H9 (cell line): ENCODE measurements around the gene NRXN2. TPM values are rescaled to one million over a fixed set of nuclear protein-coding genes. Genes with fewer than 3 reads are reported as not detected.

ENCODE experiments used
- DNase-seq: peaks from one replicate; pipeline ENCODE4 v3.0.0-alpha.2; 2017
- H2AFZ ChIP-seq: one replicate; pipeline ENCODE4 v1.6.1; 2013; ENCODE audit warnings: mild to moderate bottlenecking, low read length, control low read depth, moderate library complexity
- H2AK5ac ChIP-seq: 2 replicates; pipeline ENCODE4 v1.6.1; 2013; ENCODE audit warnings: low read length, control low read depth, mixed read lengths; ENCODE audit not compliant: insufficient read length
- H2BK120ac ChIP-seq: one replicate; pipeline ENCODE4 v1.6.1; 2013; ENCODE audit warnings: low read depth, mild to moderate bottlenecking, low read length, control low read depth, inconsistent platforms; ENCODE audit not compliant: poor library complexity, severe bottlenecking
- H2BK12ac ChIP-seq: 2 replicates; pipeline ENCODE4 v1.6.1; 2013; ENCODE audit warnings: low read length, control low read depth, mixed read lengths, low read depth; ENCODE audit not compliant: insufficient read length
- H2BK15ac ChIP-seq: 2 replicates; pipeline ENCODE4 v1.6.1; 2013; ENCODE audit warnings: low read depth, low read length, control low read depth
- H2BK20ac ChIP-seq: one replicate; pipeline ENCODE4 v1.6.1; 2013; ENCODE audit warnings: low read depth, mild to moderate bottlenecking, low read length, control low read depth, inconsistent platforms; ENCODE audit not compliant: poor library complexity, severe bottlenecking
- H2BK5ac ChIP-seq: 2 replicates; pipeline ENCODE4 v1.6.1; 2013; ENCODE audit warnings: low read length, control low read depth, mixed read lengths; ENCODE audit not compliant: insufficient read length
- H3K14ac ChIP-seq: 2 replicates; pipeline ENCODE4 v1.6.1; 2013; ENCODE audit warnings: low read length, control low read depth; ENCODE audit not compliant: insufficient read depth
- H3K18ac ChIP-seq: 2 replicates; pipeline ENCODE4 v1.6.1; 2013; ENCODE audit warnings: low read depth, mild to moderate bottlenecking, mixed read lengths, low read length, control low read depth; ENCODE audit not compliant: insufficient read length
- H3K23ac ChIP-seq: 2 replicates; pipeline ENCODE4 v1.6.1; 2013; ENCODE audit warnings: low read length, control low read depth, mixed read lengths, low read depth; ENCODE audit not compliant: insufficient read length
- H3K23me2 ChIP-seq: 2 replicates; pipeline ENCODE4 v1.6.1; 2013; ENCODE audit warnings: low read depth, mild to moderate bottlenecking, mixed read lengths, low read length, control low read depth; ENCODE audit not compliant: insufficient read length, poor library complexity, severe bottlenecking
- H3K27ac ChIP-seq: 2 replicates; pipeline ENCODE4 v1.5.1; 2013; ENCODE audit warnings: low read length, control low read depth, mixed read lengths, low read depth; ENCODE audit not compliant: insufficient read length
- H3K27me3 ChIP-seq: 2 replicates; pipeline ENCODE4 v1.6.1; 2013; ENCODE audit warnings: low read length, control low read depth, inconsistent platforms; ENCODE audit not compliant: insufficient read depth
- H3K4ac ChIP-seq: 2 replicates; pipeline ENCODE4 v1.6.1; 2013; ENCODE audit warnings: low read depth, mild to moderate bottlenecking, control low read depth, inconsistent platforms, low read length, moderate library complexity
- H3K4me1 ChIP-seq: 2 replicates; pipeline ENCODE4 v1.6.1; 2013; ENCODE audit warnings: low read length, control low read depth, inconsistent platforms; ENCODE audit not compliant: insufficient read depth
- H3K4me2 ChIP-seq: 2 replicates; pipeline ENCODE4 v1.6.1; 2013; ENCODE audit warnings: low read length, control low read depth, mixed read lengths; ENCODE audit not compliant: insufficient read length, insufficient read depth
- H3K56ac ChIP-seq: 2 replicates; pipeline ENCODE4 v1.6.1; 2013; ENCODE audit warnings: low read depth, mild to moderate bottlenecking, mixed read lengths, low read length, control low read depth; ENCODE audit not compliant: insufficient read length
- H3K79me1 ChIP-seq: 2 replicates; pipeline ENCODE4 v1.6.1; 2013; ENCODE audit warnings: low read depth, mild to moderate bottlenecking, moderate library complexity, low read length, control low read depth, inconsistent platforms; ENCODE audit not compliant: insufficient read depth, poor library complexity, severe bottlenecking
- H3K79me2 ChIP-seq: 2 replicates; pipeline ENCODE4 v1.6.1; 2013; ENCODE audit warnings: low read length, control low read depth, inconsistent platforms; ENCODE audit not compliant: insufficient read depth
- H3K9ac ChIP-seq: 2 replicates; pipeline ENCODE4 v1.6.1; 2013; ENCODE audit warnings: low read length, control low read depth, mixed read lengths; ENCODE audit not compliant: insufficient read length; ENCODE audit errors: extremely low read depth
- H3K9me3 ChIP-seq: one replicate; pipeline ENCODE4 v1.6.1; 2013; ENCODE audit warnings: low read depth, low read length, inconsistent platforms; ENCODE audit not compliant: control insufficient read depth
- H3T11ph ChIP-seq: one replicate; pipeline ENCODE4 v1.6.1; 2013; ENCODE audit warnings: mild to moderate bottlenecking, low read length, control low read depth, inconsistent platforms
- H4K20me1 ChIP-seq: one replicate; pipeline ENCODE4 v1.6.1; 2013; ENCODE audit not compliant: control insufficient read depth, insufficient read length, insufficient read depth
- H4K5ac ChIP-seq: 2 replicates; pipeline ENCODE4 v1.6.1; 2013; ENCODE audit warnings: low read depth, mild to moderate bottlenecking, mixed read lengths, low read length, control low read depth; ENCODE audit not compliant: insufficient read length
- H4K8ac ChIP-seq: replicated peaks from 2 replicates; pipeline ENCODE4 v1.6.1; 2013; ENCODE audit warnings: low read length, control low read depth, mixed read lengths, low read depth; ENCODE audit not compliant: insufficient read length
- H4K91ac ChIP-seq: 2 replicates; pipeline ENCODE4 v1.6.1; 2013; ENCODE audit warnings: low read depth, mild to moderate bottlenecking, moderate library complexity, mixed read lengths, low read length, control low read depth; ENCODE audit not compliant: insufficient read length
- H3K27ac Mint-ChIP-seq, 3 experiments: 2 replicates in 2 of 3; 3 replicates in 1 of 3; pipeline ENCODE4 v1.8.0; 2020 to 2021; ENCODE audit warnings: mixed read lengths in 3 of 3, mild to moderate bottlenecking in 1 of 3, moderate library complexity in 1 of 3
- H3K27me3 Mint-ChIP-seq: 2 replicates; pipeline ENCODE4 v1.8.0; 2021; ENCODE audit warnings: low read depth, mild to moderate bottlenecking, moderate library complexity, mixed read lengths
- H3K36me3 Mint-ChIP-seq, 3 experiments: 2 replicates in 2 of 3; 3 replicates in 1 of 3; pipeline ENCODE4 v1.8.0; 2020 to 2021; ENCODE audit warnings: low read depth in 3 of 3, mixed read lengths in 3 of 3; ENCODE audit not compliant: insufficient read depth in 1 of 3
- H3K4me1 Mint-ChIP-seq, 2 experiments: 2 replicates each; pipeline ENCODE4 v1.8.0; 2020; ENCODE audit warnings: mixed read lengths in 2 of 2
- H3K4me3 Mint-ChIP-seq, 2 experiments: 2 replicates in 1 of 2; 3 replicates in 1 of 2; pipeline ENCODE4 v1.8.0; 2020 to 2021; ENCODE audit warnings: mild to moderate bottlenecking in 2 of 2, mixed read lengths in 2 of 2, moderate library complexity in 1 of 2
- H3K9me3 Mint-ChIP-seq, 2 experiments: 2 replicates in 1 of 2; 3 replicates in 1 of 2; pipeline ENCODE4 v1.8.0; 2020; ENCODE audit warnings: mild to moderate bottlenecking in 2 of 2, mixed read lengths in 2 of 2, moderate library complexity in 1 of 2
- WGBS: extraction: QIAGEN DNeasy Blood & Tissue Kit; methylation state at CpG from one replicate; pipeline ENCODE4 v1.1.7; 2013; ENCODE audit warnings: missing lambda C conversion rate, low lambda C conversion rate, mixed read lengths; ENCODE audit not compliant: insufficient read length; ENCODE audit errors: extremely low coverage; 5-methylcytosine and 5-hydroxymethylcytosine counted together
- total RNA-seq: library from RNA; stranded (reverse); gene quantifications from 2 replicates; pipeline ENCODE4 v1.2.1, GENCODE V29; 2021
- TF ChIP-seq, protein P1 (sequence below): fragments of 200-600 bp; sonication (generic); conservative IDR thresholded peaks from 3 replicates; pipeline ENCODE4 v1.8.0; 2021; ENCODE audit warnings: antibody characterized with exemption, mild to moderate bottlenecking

The NRXN2 gene
- total RNA-seq, 1 experiment from 2014 or later, result 3.9 TPM

DNA sequence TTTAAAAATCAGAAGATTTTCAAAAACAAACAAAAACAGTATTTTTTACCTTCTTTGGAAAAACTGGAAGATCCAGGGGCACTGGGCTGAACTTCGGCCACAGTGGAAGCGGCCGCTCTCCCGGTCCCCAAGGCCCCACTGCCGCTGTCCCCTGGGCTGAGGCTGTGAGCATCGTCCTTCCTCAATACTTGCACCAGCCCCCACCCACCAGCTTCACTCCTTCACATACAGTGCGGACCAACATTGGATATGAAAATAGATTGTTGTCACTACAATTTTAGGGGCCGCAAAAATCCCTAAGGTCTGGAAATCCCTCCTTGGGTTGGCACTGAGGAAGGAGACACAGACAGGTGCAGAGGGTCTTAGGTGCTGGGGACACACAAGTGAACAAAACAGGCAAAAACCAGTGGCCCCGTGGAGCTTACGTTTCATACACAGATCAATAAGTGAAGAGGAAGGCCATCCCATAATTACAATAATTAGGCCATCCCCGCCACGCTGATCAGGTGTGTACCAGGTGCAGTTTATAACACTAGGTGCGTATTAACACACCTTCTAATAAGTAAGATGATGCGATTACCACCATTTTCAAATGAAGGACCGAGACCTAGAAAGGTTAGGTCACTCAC lies 160.2 kb downstream of the NRXN2 start:
- Histone ChIP-seq H3K23ac (no peak overlapping the region), H3K27ac (no peak overlapping the region), H3K9me3 (no peaks in the 10 kb centered on the region), H2AFZ (no peak overlapping the region), H4K5ac (no peak overlapping the region), H4K91ac (no peak overlapping the region), H3K56ac (no peak overlapping the region), H2BK20ac (no peak overlapping the region), H3T11ph (no peak overlapping the region), H3K23me2 (peaks cover 5% of the 10 kb centered on the region), H2BK15ac (no peak overlapping the region), H2BK12ac (no peak overlapping the region), H3K14ac (no peak overlapping the region), H3K4me2 (no peak overlapping the region), H3K79me2 (no peaks in the 10 kb centered on the region), H3K18ac (no peak overlapping the region), H3K4me1 (peaks cover 7% of the 10 kb centered on the region; the same call in 1 of the 2 replicates), H3K79me1 (no peaks in the 10 kb centered on the region), H3K4ac (no peak overlapping the region), H4K8ac (no peak overlapping the region), H3K9ac (no peak overlapping the region), H4K20me1 (no peaks in the 10 kb centered on the region), H2AK5ac (no peak overlapping the region), H3K27me3 (no peaks in the 10 kb centered on the region), H2BK5ac (no peak overlapping the region), H2BK120ac (no peak overlapping the region)
- whole genome bisulfite sequencing, result no CpG with 5 or more reads among the region's 15 CpGs
- H3K27me3 Mint-ChIP-seq, result peaks cover 6% of the 10 kb centered on the region
- TF ChIP-seq, protein P1, sequence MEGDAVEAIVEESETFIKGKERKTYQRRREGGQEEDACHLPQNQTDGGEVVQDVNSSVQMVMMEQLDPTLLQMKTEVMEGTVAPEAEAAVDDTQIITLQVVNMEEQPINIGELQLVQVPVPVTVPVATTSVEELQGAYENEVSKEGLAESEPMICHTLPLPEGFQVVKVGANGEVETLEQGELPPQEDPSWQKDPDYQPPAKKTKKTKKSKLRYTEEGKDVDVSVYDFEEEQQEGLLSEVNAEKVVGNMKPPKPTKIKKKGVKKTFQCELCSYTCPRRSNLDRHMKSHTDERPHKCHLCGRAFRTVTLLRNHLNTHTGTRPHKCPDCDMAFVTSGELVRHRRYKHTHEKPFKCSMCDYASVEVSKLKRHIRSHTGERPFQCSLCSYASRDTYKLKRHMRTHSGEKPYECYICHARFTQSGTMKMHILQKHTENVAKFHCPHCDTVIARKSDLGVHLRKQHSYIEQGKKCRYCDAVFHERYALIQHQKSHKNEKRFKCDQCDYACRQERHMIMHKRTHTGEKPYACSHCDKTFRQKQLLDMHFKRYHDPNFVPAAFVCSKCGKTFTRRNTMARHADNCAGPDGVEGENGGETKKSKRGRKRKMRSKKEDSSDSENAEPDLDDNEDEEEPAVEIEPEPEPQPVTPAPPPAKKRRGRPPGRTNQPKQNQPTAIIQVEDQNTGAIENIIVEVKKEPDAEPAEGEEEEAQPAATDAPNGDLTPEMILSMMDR, result no peak
- H3K36me3 Mint-ChIP-seq, result no peaks in the 10 kb centered on the region; a peak in 1 of 7 replicates
- DNase-seq, result no peak
- no peaks in the 10 kb centered on the region for H3K9me3 Mint-ChIP-seq
- H3K4me1 Mint-ChIP-seq, result peaks cover 48 to 55% of the 10 kb centered on the region in 2 experiments
- no peak overlapping the region for H3K4me3 Mint-ChIP-seq
- peak overlapping the region in 1 of 3 experiments; percentile 67; a peak in 1 of 7 replicates for H3K27ac Mint-ChIP-seq
